LNCAP (cell line): ENCODE data around the gene SSTR3.

ENCODE experiments used
- TF ChIP-seq, protein P1 (sequence below): fragments of 450-650 bp; IDR thresholded peaks from 2 replicates; pipeline ENCODE4 v1.5.1; 2017; ENCODE audit warnings: mild to moderate bottlenecking

Gene SSTR3

DNA sequence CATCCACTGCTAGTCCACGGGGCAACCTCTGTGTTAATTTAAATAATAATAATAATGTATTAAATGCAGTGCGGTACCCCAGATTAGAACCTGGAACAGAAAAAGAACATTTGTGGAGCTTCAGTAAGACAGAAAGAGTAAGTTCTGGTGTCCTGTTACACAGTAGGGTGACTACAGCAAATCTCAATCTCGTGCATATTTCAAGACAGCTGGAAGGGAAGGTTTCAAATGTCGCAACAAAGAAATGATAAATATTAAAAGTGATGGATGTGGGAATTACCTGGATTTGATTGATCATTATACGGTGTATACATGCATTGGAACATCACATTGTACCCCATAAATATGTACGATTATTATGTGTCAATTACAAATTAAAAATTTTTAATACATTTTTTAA is 33.5 kb upstream of the SSTR3 start:
- TF ChIP-seq, protein P1, sequence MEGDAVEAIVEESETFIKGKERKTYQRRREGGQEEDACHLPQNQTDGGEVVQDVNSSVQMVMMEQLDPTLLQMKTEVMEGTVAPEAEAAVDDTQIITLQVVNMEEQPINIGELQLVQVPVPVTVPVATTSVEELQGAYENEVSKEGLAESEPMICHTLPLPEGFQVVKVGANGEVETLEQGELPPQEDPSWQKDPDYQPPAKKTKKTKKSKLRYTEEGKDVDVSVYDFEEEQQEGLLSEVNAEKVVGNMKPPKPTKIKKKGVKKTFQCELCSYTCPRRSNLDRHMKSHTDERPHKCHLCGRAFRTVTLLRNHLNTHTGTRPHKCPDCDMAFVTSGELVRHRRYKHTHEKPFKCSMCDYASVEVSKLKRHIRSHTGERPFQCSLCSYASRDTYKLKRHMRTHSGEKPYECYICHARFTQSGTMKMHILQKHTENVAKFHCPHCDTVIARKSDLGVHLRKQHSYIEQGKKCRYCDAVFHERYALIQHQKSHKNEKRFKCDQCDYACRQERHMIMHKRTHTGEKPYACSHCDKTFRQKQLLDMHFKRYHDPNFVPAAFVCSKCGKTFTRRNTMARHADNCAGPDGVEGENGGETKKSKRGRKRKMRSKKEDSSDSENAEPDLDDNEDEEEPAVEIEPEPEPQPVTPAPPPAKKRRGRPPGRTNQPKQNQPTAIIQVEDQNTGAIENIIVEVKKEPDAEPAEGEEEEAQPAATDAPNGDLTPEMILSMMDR: no peak

DNA sequence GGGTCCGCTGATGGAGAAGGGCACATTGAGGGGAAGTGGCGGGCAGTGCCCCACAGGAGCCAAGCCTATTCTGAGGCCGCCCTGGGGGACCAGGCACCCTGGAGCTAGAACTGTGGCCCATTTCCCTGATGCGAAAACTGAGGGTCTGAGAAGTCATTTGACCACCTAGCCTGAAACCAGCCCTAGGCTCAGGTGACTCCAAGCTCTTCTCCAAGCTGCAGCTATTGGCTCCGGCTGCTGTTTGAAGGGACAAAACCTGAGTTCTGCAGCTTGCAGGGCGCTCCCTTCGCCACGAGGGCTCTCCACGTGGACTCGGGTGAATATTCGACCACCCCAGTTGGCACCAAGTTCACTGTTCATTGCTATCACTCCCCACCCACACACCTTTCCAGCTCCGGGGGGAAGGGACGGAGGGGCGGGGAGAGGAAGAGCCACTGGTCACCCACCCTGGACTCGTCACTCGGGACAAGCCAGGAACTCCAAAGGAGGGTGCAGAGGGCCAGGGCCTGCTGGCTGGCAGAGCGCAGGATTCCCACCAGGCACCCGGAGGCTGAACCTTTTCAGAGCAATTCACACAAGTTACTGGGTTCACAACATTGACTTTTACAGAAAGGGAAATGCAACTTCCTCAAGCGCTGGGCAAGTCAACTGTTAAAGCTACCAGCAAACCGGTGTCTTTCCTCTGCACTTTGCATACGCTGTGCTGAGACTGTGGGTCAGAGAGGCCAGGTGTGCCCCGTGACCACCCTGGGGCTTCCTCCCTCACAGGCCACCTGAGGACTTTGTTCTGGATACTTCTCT is 32.8 kb upstream of the SSTR3 start:
- TF ChIP-seq, protein P1: no peak

DNA sequence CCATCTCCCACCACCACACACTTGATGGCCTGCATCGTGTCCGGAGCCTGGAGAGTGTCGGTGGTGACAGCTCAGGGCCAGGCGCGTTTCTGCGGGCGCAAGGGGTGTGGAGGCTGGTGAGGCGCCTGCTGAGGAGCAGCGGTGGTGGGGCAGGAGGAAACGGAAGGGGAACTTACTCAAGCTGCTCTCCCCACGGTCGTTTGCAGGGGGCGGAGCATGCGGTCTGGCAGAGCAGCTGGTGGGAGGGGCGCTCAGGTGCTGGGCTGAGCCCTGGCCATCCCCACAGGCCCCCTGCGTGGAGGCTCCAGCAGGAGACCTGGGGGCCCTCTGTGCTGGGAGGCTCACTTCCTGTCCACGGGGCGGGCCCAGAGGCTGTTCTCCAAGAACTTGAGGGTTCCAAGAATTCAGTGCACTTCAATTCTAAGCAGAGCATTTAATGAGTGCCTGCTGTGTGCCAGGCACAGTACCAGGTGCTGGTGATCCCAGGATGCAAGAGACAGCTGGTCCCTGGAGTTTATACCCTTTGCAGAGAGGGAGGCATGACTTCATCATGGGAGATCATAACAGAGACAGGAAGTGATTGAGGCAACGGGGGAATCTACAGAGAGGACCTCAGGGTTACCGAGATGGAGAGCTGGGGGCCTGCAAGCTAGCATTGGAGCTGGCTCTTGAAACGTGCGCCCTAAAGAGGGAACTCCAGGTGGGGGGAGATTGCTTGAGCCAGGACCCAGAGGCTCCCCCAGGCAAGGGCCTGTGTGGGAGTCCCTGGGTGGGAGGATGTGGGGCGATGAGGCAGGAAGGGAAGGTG is 32.0 kb upstream of the SSTR3 start, which contains the start of gene RAC2:
RAC2 (minus strand) TSS at position 156 of the 808 bp plus-strand sequence; CDS start at position 35, 121 bp downstream.
- TF ChIP-seq, protein P1: no peak

DNA sequence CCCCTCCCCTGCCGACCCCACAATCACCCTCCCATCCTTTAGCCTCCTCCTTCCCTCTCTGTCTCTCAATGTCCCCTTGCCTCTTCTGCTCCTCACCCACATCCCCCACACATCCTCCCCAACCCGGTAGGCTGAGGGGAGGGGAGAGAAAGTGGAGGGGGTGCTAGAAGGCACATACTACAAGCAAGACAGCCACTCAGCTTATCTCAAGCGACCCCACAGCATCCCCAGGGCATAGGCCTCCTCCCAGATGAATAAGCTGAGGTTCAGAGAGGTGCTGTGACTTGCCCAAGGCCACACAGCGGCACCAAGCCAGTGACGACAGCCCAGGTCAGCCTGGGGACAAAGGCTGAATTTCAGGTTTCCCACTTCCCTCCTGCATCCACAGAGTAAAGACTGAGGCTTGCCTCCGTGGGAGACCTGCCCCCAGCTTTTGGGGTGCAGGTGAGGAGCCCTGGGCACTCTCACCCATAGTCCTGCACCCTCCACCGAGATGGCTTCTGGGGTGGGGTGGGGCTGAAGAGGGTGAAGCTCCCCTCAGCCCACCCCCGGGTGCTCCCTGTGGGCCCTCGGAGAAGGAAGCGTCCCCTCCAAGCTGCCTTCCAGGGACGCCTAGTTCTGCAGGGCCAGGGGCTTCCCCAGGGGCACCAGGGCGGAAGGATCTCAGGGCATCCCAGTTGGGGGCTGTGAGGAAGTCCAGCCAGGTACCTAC is 31.3 kb upstream of the SSTR3 start:
- TF ChIP-seq, protein P1: no peak

DNA sequence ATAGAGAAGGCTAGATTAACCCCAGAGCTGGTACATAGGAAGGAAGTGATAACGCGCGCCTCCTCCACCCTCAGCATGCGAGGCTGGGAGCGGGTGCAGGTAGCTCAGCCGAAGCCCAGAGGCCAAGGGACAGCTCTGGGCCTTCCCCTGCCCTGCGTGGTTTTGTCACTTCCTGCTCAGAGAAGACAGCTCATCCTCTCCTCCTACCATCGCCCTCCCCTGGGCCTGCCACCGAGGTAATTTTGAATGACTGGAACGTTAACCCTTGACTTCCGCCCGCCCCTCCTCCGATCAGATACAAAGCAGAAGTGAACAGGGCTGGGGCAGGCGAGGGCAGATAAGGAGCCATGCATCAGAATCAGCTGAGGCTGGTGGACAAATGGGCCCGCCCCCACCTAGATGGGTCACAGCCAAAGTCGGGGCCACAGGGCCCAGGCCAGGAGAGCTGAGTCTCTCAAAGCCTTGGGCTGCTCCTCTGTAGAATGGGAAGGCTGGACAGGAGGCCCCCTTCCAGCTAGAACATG is 30.2 kb upstream of the SSTR3 start:
- TF ChIP-seq, protein P1: no peak

DNA sequence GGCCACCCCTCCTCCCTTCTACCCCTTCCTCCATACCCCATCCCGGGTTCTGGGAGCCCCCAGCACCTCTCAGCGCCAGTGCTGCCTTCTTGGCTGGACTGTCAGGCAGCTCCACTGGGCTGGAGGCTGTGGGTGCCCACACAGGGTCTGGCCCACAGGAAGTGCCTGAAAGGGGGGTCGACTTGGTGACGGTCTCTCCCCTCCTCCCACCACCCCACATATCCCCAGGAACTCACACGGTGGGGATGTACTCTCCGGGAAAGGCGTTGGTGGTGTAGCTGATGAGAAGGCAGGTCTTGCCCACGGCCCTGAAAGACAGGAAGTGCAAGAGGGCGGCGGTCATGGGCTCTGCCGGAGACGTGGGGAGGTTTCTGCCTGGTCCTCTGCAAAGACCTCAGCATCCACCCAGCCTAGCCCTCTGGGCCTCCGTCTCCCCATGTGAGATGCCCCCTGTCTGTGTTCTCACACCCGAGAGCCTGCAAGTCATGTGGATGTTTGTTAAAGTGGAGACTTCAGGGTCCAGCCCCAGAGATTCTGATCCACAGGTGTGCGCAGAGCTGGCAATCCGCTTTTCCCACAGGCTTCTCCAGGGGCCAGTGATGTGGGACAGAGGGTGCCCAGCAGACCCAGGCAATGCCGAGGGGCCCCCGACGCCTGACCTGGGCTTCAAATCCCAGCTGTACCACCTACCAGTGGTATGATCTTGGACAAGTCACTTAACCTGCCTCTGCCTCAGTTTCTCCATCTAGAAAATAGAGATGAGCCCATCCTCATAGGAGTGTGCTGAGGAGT is 29.3 kb upstream of the SSTR3 start:
- TF ChIP-seq, protein P1: no peak
